Stimulated activated CD8-positive, alpha-beta memory T cell treated with anti-CD3 and anti-CD28 coated beads, Interleukin-7, amount 100 ng/mL, for 4 hours (primary cell): ENCODE measurements around the gene ETV3.
A peak's percentile ranks its signal among the peaks of the same experiment; 100 is the strongest.

Experiments
- DNase-seq, 2 donors: peaks; one replicate each; pipeline ENCODE4 v3.0.0-alpha.2; 2020; ENCODE audit warnings: low read depth in 2 of 2

The ETV3 gene

DNA sequence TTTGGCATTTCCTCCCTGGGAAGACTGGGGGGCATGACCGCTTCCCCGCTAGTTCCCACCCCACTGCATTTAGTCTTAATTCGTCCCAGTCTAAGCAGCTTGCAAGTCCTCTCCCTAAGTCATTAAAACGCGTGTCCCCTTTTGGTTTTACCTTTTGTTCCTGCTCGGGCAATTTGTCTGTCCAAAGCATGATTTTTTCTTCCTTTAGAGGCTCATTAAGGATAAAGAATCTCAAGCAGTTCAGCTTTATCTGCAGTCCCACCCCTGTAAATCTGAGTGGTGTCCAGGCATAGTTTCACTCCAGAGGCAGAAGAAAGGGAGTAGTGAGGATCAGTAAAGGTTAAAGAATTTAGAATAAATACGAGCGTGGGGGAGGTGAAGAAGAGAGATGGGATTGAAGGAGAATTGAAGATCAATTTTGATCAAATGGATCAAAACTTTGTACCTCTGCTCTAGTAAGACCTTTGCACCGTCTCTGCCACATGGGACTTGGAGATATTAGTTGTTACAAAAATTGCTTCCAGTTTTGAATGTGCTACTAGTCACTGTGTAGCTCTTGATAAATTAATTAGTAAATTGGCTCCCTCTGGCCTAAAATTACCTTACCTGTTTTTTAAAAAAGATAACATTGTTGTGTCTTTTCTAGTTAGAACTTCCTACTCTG lies 989 bp upstream of the ETV3 start:
- DNase-seq, result no peak

- DNase-seq, result no peak
Measured at GRCh38 chr1:157137408-157138219, 581 bp downstream of the ETV3 start.

GRCh38 chr1:157137046-157137407 lies 1.2 kb downstream of the ETV3 start:
- no peak for DNase-seq

DNA sequence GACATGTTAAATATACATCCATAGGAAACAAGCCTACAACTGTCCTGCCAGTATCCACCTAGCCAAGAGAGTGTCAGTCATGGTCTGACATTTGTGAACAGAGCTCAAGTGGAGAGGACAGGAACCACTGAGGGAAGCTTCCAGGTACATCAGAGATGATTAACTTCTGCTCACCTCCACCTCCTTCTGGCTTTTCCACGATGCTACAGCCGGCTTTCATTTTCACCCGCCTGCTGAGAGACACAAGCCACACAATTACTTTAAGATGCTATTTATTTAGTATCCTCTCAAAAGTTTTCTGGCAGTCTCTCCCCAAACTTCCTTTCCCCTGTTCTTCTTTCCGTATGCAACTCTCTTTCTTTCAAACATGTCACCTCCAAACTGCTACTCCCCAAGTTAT lies 2.1 kb downstream of the ETV3 start:
- no peak for DNase-seq

- DNase-seq, result no peak
Measured at GRCh38 chr1:157135646-157136045, 2.5 kb downstream of the ETV3 start.

GRCh38 chr1:157135070-157135469 lies 3.1 kb downstream of the ETV3 start:
- no peak for DNase-seq

GRCh38 chr1:157134442-157134841 lies 3.8 kb downstream of the ETV3 start:
- DNase-seq, result no peak

DNA sequence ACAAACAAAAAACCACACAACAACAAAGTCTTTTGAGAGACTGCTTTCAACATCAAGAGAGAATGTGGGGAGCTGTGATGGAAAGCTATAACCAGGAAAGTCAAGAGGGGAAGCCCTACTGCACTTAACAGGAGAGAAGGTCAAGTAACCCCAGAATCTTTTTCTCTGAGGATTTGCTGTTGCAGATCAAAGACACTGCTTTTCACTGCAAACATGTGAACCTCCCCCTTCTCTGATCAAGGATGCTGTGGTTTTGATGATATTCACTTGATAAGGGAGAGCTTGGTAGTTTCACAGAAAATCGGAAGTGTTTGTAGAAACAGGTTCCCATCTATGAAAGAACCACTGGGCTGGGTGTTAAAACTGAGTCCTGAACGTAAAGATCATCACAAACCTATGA lies 4.8 kb downstream of the ETV3 start:
- peak in 1 of 2 donors; percentile 17 for DNase-seq

DNA sequence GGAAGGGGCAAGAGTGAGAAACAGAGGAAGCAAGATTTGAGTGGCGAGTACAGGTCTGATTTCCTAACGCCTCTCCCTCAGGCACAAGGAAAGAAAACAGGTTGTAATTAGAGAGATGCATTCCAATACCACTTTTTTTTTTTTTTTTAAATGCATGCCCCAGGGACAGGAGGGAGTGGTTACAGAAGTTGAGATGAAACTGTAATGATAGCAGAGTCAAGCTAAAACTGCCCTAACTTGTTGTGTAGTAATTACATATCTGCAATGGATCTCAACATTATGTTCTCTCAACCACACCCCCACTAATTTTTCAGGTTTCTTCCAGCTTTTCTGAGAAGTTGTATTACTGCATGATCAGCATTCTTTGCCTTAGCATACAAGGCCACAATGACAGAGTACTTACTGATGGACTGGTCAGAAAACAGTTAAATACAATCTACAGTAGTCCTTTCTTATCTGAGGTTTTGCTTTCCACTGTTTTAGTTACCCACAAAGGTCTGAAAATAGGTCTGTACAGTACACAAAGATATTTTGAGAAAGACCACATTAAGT lies 5.5 kb downstream of the ETV3 start:
- no peak for DNase-seq

GRCh38 chr1:157132111-157132510 lies 6.1 kb downstream of the ETV3 start:
- no peak for DNase-seq

GRCh38 chr1:157131281-157131680 lies 6.9 kb downstream of the ETV3 start:
- no peak for DNase-seq

DNA sequence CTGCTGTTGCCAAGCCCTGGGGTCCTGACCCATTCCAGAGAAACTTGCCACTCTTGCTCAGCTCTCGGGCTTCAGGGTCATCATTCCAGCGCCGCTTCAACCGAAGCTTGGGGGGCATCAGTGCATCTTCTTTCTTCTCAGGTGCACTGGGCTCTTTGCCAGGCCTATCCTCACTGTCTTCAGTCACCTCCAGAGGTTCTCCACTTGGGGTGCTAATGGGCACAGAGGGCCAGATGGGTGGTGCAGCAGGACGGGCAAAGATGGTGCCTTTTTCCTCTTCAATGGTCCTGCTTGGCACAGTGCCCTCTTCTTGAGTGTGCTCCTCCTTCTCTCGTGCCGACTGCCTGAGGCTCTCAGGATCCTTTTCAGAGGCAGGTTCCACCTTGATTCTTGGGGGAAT lies 13.3 kb downstream of the ETV3 start:
- DNase-seq, result no peak

- DNase-seq, result no peak
Measured at GRCh38 chr1:157119448-157119847, 18.7 kb downstream of the ETV3 start.

DNA sequence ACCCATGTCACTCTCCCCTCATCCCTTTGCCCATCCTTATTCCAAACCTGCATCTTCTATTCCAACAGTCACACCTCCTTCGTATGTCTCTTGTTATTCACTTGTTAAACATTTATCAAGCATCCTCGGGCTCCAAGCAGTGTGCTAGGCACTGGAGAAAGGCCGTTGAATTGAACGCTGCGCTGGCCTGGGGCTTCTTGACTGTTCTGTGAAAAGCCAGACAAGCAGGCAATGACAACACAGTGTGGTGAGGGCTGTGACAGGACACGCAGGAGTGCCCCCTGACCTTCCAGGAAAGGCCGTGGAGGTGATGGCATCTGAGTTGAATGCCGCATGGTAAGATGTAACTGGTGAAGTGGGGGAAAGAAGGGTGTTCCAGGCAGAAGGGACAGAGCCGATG lies 19.2 kb downstream of the ETV3 start:
- DNase-seq, result no peak

DNA sequence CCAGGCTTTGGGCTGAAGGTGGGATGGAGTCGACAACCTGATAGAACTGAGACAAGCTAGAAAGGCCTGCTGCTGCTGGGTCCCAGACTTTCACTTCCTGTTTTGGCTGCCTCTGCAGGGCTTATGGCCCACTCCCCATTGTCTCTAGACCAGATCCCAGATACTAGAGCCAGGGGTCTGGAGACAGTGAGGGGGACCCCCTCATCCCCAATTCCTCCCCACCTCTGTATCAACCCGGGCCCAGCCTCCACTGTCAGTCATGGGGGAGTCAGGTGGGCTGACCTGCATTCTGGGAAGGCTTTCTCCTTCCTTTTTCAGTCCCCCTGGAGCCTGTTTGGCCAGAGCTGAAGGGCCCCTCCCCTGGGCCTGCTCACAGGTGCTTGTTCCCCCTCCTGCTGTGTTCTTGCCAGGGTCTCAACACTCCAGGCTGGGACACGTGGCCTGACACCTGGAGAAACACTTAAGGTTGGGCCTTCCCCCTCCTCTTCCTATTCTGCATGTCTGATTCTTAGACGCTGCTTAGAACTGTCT lies 20.6 kb downstream of the ETV3 start:
- no peak for DNase-seq

- no peak for DNase-seq
Measured at GRCh38 chr1:157116737-157117103, 21.5 kb downstream of the ETV3 start.

DNA sequence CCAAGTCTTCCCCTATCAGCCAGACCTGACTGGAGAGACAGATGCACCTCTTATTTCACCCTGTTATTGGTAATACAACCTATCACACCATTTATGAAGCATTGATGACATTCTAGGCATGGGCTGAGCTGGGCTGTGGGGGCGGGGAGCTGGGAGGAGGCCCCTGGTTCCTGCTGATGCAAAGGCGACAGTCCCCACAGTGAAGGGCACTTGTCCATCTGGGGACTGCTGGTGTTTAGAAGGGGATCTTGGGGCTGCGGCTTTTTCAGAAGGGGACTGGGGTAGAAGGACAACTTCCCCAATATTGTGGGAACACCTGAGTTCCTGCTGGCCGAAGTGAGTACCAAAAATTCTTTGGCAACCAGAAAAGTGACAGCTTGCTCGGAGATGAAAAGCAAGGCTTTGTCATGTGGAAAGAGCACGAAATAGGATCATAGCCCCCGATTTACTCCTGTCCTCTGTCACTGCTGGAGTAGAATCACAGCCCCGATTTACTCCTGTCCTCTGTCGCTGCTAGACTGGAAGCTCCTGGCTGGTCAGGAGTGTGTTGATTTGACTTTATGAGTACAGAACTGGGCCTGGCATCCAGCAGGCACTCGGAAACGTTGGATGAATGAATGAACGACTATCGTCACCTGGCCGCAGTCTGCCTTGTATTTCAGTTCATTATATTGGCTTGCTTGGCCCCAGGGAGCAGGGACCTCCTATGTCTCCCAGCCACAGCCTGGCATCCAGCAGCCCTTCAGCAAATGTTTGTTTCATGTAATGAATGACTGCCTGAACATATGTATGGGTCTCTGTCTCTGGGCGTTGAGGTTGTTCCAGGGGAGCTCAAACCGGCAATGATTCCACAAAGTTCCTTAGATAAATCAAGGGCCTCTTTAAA lies 22.1 kb downstream of the ETV3 start:
- no peak for DNase-seq

DNA sequence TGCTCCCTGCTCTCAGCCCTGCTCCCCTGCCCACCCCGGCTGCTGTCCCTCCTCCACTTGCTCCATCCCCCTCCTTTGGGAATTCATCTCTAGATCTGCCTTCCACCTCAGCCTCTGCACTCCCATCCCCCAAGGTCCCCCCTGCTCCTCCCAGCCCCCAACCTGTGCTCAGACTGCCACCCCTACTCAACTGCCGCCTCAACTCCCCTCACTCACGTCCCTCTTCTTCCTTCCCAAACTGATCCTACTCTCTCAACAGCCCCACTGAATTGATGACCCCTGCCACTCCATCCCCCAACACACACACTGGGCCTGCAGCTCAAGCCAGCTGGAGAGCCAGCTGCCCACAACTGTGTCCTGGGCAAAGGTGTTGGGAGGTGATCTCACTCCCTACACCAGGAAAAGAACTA lies 22.8 kb downstream of the ETV3 start:
- no peak for DNase-seq

DNA sequence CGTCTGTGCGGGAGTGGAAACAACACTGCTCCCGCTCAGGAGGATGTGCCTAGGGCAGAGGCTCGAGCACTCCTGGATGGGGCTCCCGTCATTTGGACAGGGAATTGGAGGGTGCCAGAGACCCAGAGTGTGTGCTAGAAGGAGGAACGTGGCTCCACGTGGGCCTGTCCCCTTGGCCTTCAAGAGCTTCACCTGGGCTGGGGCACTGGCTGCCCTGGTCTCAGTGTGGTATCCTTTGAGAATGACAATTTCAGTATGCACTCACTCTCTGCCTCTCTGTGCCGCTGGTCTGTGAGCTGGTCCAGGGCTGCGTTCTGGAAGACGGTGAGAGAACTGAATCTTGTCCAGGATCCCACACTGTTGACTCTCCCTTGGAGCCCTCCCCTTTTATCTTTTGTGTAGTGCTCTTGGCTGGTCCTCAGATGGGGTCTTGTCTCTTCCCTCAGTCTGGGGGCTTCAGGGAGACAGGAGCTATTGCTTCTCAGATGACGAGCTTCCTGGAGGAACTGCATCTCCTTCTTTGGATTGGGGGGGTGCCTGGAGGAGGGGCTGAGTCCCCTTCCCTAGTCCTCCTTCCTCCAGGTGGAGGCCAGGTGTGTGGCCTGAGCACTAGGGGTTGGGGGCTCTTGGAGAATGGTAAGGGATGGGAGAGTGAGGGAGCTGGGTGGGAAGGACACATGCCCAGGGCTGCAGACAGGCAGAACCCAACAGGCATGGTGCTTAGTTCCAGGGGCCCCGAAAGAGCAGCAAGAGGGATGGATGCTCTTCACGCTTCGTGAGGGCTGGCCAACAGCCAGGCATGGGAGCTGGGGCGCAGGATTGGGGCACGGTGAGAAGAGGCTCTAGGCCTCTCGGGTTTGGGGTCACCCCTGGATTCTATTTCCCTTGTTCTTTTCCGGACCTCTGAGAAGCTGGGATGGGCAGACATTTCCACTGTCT lies 23.7 kb downstream of the ETV3 start:
- no peak for DNase-seq

DNA sequence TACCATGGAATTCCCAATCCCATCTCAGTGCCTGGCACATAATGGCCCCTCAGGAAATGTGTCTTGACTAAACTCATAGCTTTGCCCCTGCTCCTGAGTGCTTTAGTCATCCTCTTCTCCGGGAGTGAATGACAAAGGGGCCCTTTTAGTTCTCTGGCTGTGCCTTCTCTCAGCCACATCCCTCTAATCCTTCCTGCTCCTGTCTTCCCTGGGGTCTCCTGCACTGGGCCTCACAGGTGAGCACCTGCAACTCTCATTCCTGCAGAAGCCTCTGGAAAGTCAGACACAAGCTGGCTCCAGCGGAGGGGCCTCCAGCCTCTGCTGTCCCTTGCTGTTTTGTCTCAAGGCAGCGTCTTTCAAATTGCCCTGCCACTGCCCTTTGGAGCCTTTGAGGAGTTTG lies 24.6 kb downstream of the ETV3 start:
- DNase-seq, result no peak

- DNase-seq, result no peak
Measured at GRCh38 chr1:157113106-157113505, 25.1 kb downstream of the ETV3 start.
